ENCODE data around the gene SDR42E2. TPM values are rescaled to one million over a fixed set of nuclear protein-coding genes. Genes with fewer than 3 reads are reported as not detected.
A peak's percentile ranks its signal among the peaks of the same experiment; 100 is the strongest.

The SDR42E2 gene
- total RNA-seq, 1 donor from 2014 or later = 0.12 TPM

- peak; percentile 96 for DNase-seq (ENCODE audit: low read depth)
- peak overlapping the region; percentile 60 for H3K4me3 ChIP-seq (ENCODE audit: low read depth, low read length)
- TF ChIP-seq CTCF (conservative IDR thresholded peaks at IDR 0.05; ENCODE audit: low read depth, low read length) = no peak
These were observed 28.6 kb downstream of the SDR42E2 start for GRCh38 chr16:22190776-22191531.

GRCh38 chr16:22191532-22192260 is 29.4 kb downstream of the SDR42E2 start:
- H3K4me3 ChIP-seq (ENCODE audit: low read depth, low read length) = peak overlapping the region; percentile 60
- no peak for TF ChIP-seq CTCF (conservative IDR thresholded peaks at IDR 0.05; ENCODE audit: low read depth, low read length)
- no peak for DNase-seq (ENCODE audit: low read depth)

- DNase-seq (ENCODE audit: low read depth) = no peak
- no peak for TF ChIP-seq CTCF (conservative IDR thresholded peaks at IDR 0.05; ENCODE audit: low read depth, low read length)
- peak overlapping the region; percentile 60 for H3K4me3 ChIP-seq (ENCODE audit: low read depth, low read length)
These were observed 30.2 kb downstream of the SDR42E2 start for GRCh38 chr16:22192261-22193062.

GRCh38 chr16:22193063-22193411 is 30.7 kb downstream of the SDR42E2 start:
- no peak overlapping the region for H3K4me3 ChIP-seq (ENCODE audit: low read depth, low read length)
- no peak for DNase-seq (ENCODE audit: low read depth)
- no peak for TF ChIP-seq CTCF (conservative IDR thresholded peaks at IDR 0.05; ENCODE audit: low read depth, low read length)

GRCh38 chr16:22194707-22195444 is 32.6 kb downstream of the SDR42E2 start:
- DNase-seq (ENCODE audit: low read depth) = no peak
- no peak for TF ChIP-seq CTCF (conservative IDR thresholded peaks at IDR 0.05; ENCODE audit: low read depth, low read length)
- H3K4me3 ChIP-seq (ENCODE audit: low read depth, low read length) = no peak overlapping the region

- no peak for TF ChIP-seq CTCF (conservative IDR thresholded peaks at IDR 0.05; ENCODE audit: low read depth, low read length)
- no peak overlapping the region for H3K4me3 ChIP-seq (ENCODE audit: low read depth, low read length)
- no peak for DNase-seq (ENCODE audit: low read depth)
These were observed 33.1 kb downstream of the SDR42E2 start for GRCh38 chr16:22195445-22195694.

Data from epithelial cell of proximal tubule (primary cell).